Measurements from ENCODE around the gene SIN3B.

SIN3B gene

GRCh38 chr19:16903347-16903746 is 74.1 kb downstream of the SIN3B start:
- H3K4me2 ChIP-seq (ENCODE audit: low read length) = no peak overlapping the region
- 0 out of 2 replicates have a peak, but pooled peaks cover 4% of the 10 kb centered on the region for H3F3A ChIP-seq (ENCODE audit: control insufficient read depth, insufficient read depth)
- H3K27ac ChIP-seq (ENCODE audit: low read depth, low read length) = no peak overlapping the region
- no peaks in the 10 kb centered on the region for H3K9me2 ChIP-seq (replicated peaks; ENCODE audit: control insufficient read depth, low read length)
- no peaks in the 10 kb centered on the region for H3K9me3 ChIP-seq (ENCODE audit: control insufficient read depth, insufficient read depth, low read length)
- no peaks in the 10 kb centered on the region for H3K79me2 ChIP-seq (ENCODE audit: control insufficient read depth, low read length)
- peaks cover 18% of the 10 kb centered on the region for H3K4me1 ChIP-seq (ENCODE audit: control insufficient read depth, low read length)
- no peaks in the 10 kb centered on the region for H3K36me3 ChIP-seq (ENCODE audit: control insufficient read depth, low read length)
- TF ChIP-seq EZH2phosphoT487 (IDR thresholded peaks at IDR 0.05; ENCODE audit: borderline replicate concordance, low read length) = no peak
- TF ChIP-seq CTCF (IDR thresholded peaks at IDR 0.05; ENCODE audit: low read depth, low read length, poor library complexity, severe bottlenecking) = no peak
- H4K20me1 ChIP-seq (ENCODE audit: control insufficient read depth, insufficient read depth, low read depth, low read length) = no peaks in the 10 kb centered on the region
- no peak overlapping the region for H3K4me3 ChIP-seq (ENCODE audit: low read length)
- no peaks in the 10 kb centered on the region for H3K27me3 ChIP-seq (ENCODE audit: control insufficient read depth, low read length)

- Histone ChIP-seq H3F3A (ENCODE audit: control insufficient read depth, insufficient read depth) (no peaks in the 10 kb centered on the region), H4K20me1 (ENCODE audit: control insufficient read depth, insufficient read depth, low read depth, low read length) (no peaks in the 10 kb centered on the region), H3K36me3 (ENCODE audit: control insufficient read depth, low read length) (no peaks in the 10 kb centered on the region), H3K9me3 (ENCODE audit: control insufficient read depth, insufficient read depth, low read length) (no peaks in the 10 kb centered on the region), H3K4me2 (ENCODE audit: low read length) (no peak overlapping the region), H3K27ac (ENCODE audit: low read depth, low read length) (no peak overlapping the region), H3K27me3 (ENCODE audit: control insufficient read depth, low read length) (0 out of 2 replicates have a peak, but pooled peaks cover 3% of the 10 kb centered on the region), H3K79me2 (ENCODE audit: control insufficient read depth, low read length) (no peaks in the 10 kb centered on the region), H3K4me3 (ENCODE audit: low read length) (no peak overlapping the region), H3K4me1 (ENCODE audit: control insufficient read depth, low read length) (peaks cover 6% of the 10 kb centered on the region), H3K9me2 (replicated peaks; ENCODE audit: control insufficient read depth, low read length) (no peaks in the 10 kb centered on the region)
- TF ChIP-seq EZH2phosphoT487 (IDR thresholded peaks at IDR 0.05; ENCODE audit: borderline replicate concordance, low read length) (no peak), CTCF (IDR thresholded peaks at IDR 0.05; ENCODE audit: low read depth, low read length, poor library complexity, severe bottlenecking) (no peak)
Observed at GRCh38 chr19:16904599-16904998, 75.4 kb downstream of the SIN3B start.

- TF ChIP-seq EZH2phosphoT487 (IDR thresholded peaks at IDR 0.05; ENCODE audit: borderline replicate concordance, low read length) (no peak), CTCF (IDR thresholded peaks at IDR 0.05; ENCODE audit: low read depth, low read length, poor library complexity, severe bottlenecking) (no peak)
- no peak overlapping the region for H3K27ac ChIP-seq (ENCODE audit: low read depth, low read length)
- H3F3A ChIP-seq (ENCODE audit: control insufficient read depth, insufficient read depth) = no peaks in the 10 kb centered on the region
- H3K4me2 ChIP-seq (ENCODE audit: low read length) = no peak overlapping the region
- peaks cover 6% of the 10 kb centered on the region; the same call in 1 of the 2 replicates for H3K27me3 ChIP-seq (ENCODE audit: control insufficient read depth, low read length)
- H3K9me2 ChIP-seq (replicated peaks; ENCODE audit: control insufficient read depth, low read length) = no peaks in the 10 kb centered on the region
- H3K4me1 ChIP-seq (ENCODE audit: control insufficient read depth, low read length) = no peaks in the 10 kb centered on the region
- peaks cover 14% of the 10 kb centered on the region for H3K9me3 ChIP-seq (ENCODE audit: control insufficient read depth, insufficient read depth, low read length)
- H3K79me2 ChIP-seq (ENCODE audit: control insufficient read depth, low read length) = no peaks in the 10 kb centered on the region
- no peak overlapping the region for H3K4me3 ChIP-seq (ENCODE audit: low read length)
- no peaks in the 10 kb centered on the region for H4K20me1 ChIP-seq (ENCODE audit: control insufficient read depth, insufficient read depth, low read depth, low read length)
- H3K36me3 ChIP-seq (ENCODE audit: control insufficient read depth, low read length) = no peaks in the 10 kb centered on the region
Observed at GRCh38 chr19:16908759-16909158, 79.6 kb downstream of the SIN3B start.
